GM12878 (cell line): ENCODE measurements around the gene KMT2E. TPM values are rescaled to one million over a fixed set of nuclear protein-coding genes. Genes with fewer than 3 reads are reported as not detected.

ENCODE experiments used
- ATAC-seq: fragments of 200-7000 bp; cut with Tn5 transposase; 3 replicates; pipeline ENCODE4 v1.9.1; 2020; ENCODE audit warnings: mild to moderate bottlenecking, moderate library complexity
- BruUV-seq: library from RNA; stranded (reverse); fragments of 400-500 nt; replicated peaks from 2 replicates; lab custom pipeline; 2021; lab: Mats Ljungman, UMichigan
- CTCF ChIA-PET: fragments of 300-600 bp; sonication (Branson Sonifier 250); formaldehyde crosslinking; extraction: SDS; loops from one replicate; lab custom pipeline; 2021; ENCODE audit warnings: inconsistent platforms; lab: Yijun Ruan, JAX
- POLR2A ChIA-PET: fragments of 350-600 bp; formaldehyde crosslinking; extraction: SDS; loops from one replicate; lab custom pipeline; 2021; ENCODE audit warnings: inconsistent platforms; lab: Charles Lee
- RAD21 ChIA-PET: fragments of 300-600 bp; sonication (Branson Sonifier 250); formaldehyde crosslinking; loops from one replicate; lab custom pipeline; 2023; ENCODE audit warnings: antibody characterized with exemption; ENCODE audit not compliant: unreplicated experiment; lab: Charles Lee
- SMC1A ChIA-PET: fragments of 300-600 bp; sonication (Branson Sonifier 250); formaldehyde crosslinking; loops from one replicate; lab custom pipeline; 2023; ENCODE audit not compliant: unreplicated experiment, uncharacterized antibody; lab: Charles Lee
- DNase-seq: peaks from one replicate; pipeline ENCODE4 v3.0.0-alpha.2; 2011; ENCODE audit warnings: low read depth, low spot score
- FAIRE-seq: peaks from 3 replicates; lab custom pipeline; 2011; peaks lifted over from hg19 to GRCh38; lab: Jason Lieb, UNC
- H2AFZ ChIP-seq: 2 replicates; pipeline ENCODE4 v1.6.0; 2011; ENCODE audit warnings: low read depth, low read length, control low read depth; ENCODE audit not compliant: control insufficient read depth
- H3K27ac ChIP-seq: 2 replicates; pipeline ENCODE4 v1.5.1; 2011; ENCODE audit warnings: control low read depth; ENCODE audit not compliant: control insufficient read depth, insufficient read depth
- H3K27me3 ChIP-seq, 2 experiments: replicated peaks in 1 of 2; 2 replicates each; pipeline versions ENCODE4 v1.6.0 to v1.6.1; 2011; ENCODE audit warnings: low read length in 1 of 2; ENCODE audit not compliant: control insufficient read depth in 2 of 2, insufficient read depth in 2 of 2
- H3K36me3 ChIP-seq, 2 experiments: 2 replicates each; pipeline ENCODE4 v1.5.1; 2011; ENCODE audit warnings: low read length in 1 of 2; ENCODE audit not compliant: control insufficient read depth in 2 of 2, insufficient read depth in 2 of 2
- H3K4me1 ChIP-seq: 2 replicates; pipeline ENCODE4 v1.6.1; 2011; ENCODE audit warnings: mild to moderate bottlenecking, low read length, moderate library complexity, mixed read lengths; ENCODE audit not compliant: control insufficient read depth, insufficient read depth
- H3K4me2 ChIP-seq: 2 replicates; pipeline ENCODE4 v1.6.0; 2011; ENCODE audit warnings: control low read depth; ENCODE audit not compliant: control insufficient read depth, insufficient read depth
- H3K4me3 ChIP-seq: fragments of 200-600 bp; sonication (generic); 2 replicates; pipeline ENCODE4 v1.5.1; 2016
- H3K79me2 ChIP-seq: 2 replicates; pipeline ENCODE4 v1.6.0; 2011; ENCODE audit warnings: low read length; ENCODE audit not compliant: control insufficient read depth, insufficient read depth
- H3K9ac ChIP-seq: 2 replicates; pipeline ENCODE4 v1.8.0; 2011; ENCODE audit warnings: low read length, control low read depth, mixed read lengths; ENCODE audit not compliant: control insufficient read depth, insufficient read depth
- H3K9me3 ChIP-seq: replicated peaks from 3 replicates; pipeline ENCODE4 v1.5.1; 2011; ENCODE audit warnings: mild to moderate bottlenecking, low read length; ENCODE audit not compliant: control insufficient read depth, insufficient read depth
- H4K20me1 ChIP-seq: 2 replicates; pipeline ENCODE4 v1.6.0; 2011; ENCODE audit not compliant: control insufficient read depth, insufficient read depth
- BCL11A ChIP-seq: IDR thresholded peaks from 2 replicates; pipeline ENCODE4 v1.6.1; 2011; ENCODE audit warnings: low read depth, low read length
- CREB1 ChIP-seq: IDR thresholded peaks from 2 replicates; pipeline ENCODE4 v1.6.1; 2012; ENCODE audit warnings: low read depth, mild to moderate bottlenecking, inconsistent platforms
- IKZF1 ChIP-seq: fragments of 450-650 bp; conservative IDR thresholded peaks from 2 replicates; pipeline ENCODE4 v1.6.1; 2017; ENCODE audit warnings: antibody characterized with exemption, mild to moderate bottlenecking
- MEF2A ChIP-seq: IDR thresholded peaks from 2 replicates; pipeline ENCODE4 v1.6.1; 2011; ENCODE audit warnings: low read depth, mild to moderate bottlenecking, low read length, moderate library complexity; ENCODE audit not compliant: insufficient read depth
- MYC ChIP-seq: IDR thresholded peaks from 2 replicates; pipeline ENCODE4 v1.6.1; 2011; ENCODE audit warnings: mild to moderate bottlenecking, low read length, moderate library complexity, inconsistent platforms; ENCODE audit not compliant: insufficient read depth, insufficient replicate concordance, insufficient read length, severe bottlenecking
- NR2F1 ChIP-seq: fragments of 450-650 bp; conservative IDR thresholded peaks from 2 replicates; pipeline ENCODE4 v1.6.1; 2017; ENCODE audit warnings: mild to moderate bottlenecking
- PAX5 ChIP-seq: IDR thresholded peaks from 2 replicates; pipeline ENCODE4 v1.6.1; 2011; ENCODE audit warnings: low read depth, low read length, borderline replicate concordance
- RBBP5 ChIP-seq: fragments of 200-600 bp; sonication (generic); conservative IDR thresholded peaks from 2 replicates; pipeline ENCODE4 v1.6.1; 2016
- RCOR1 ChIP-seq: conservative IDR thresholded peaks from 2 replicates; pipeline ENCODE4 v1.6.1; 2012; ENCODE audit warnings: low read depth, low read length, improper control_type of control experiment
- RUNX3 ChIP-seq: IDR thresholded peaks from 2 replicates; pipeline ENCODE4 v1.6.1; 2012; ENCODE audit warnings: low read length, inconsistent platforms
- SMAD5 ChIP-seq: IDR thresholded peaks from 2 replicates; pipeline ENCODE4 v1.6.1; 2016; ENCODE audit warnings: antibody characterized with exemption, low read depth
- SUPT20H ChIP-seq: IDR thresholded peaks from 2 replicates; pipeline ENCODE4 v1.6.1; 2011; ENCODE audit warnings: low read depth, mild to moderate bottlenecking, low read length, moderate library complexity, borderline replicate concordance; ENCODE audit not compliant: control insufficient read depth
- TAF1 ChIP-seq: IDR thresholded peaks from 2 replicates; pipeline ENCODE4 v1.6.1; 2011; ENCODE audit warnings: mild to moderate bottlenecking, low read depth, low read length, borderline replicate concordance
- WGBS: methylation state at CpG from one replicate; pipeline ENCODE4 v1.1.6; 2016; ENCODE audit warnings: low lambda C conversion rate; ENCODE audit not compliant: insufficient replicate concordance, insufficient coverage; ENCODE audit errors: missing lambda C conversion rate; 5-methylcytosine and 5-hydroxymethylcytosine counted together
- in situ Hi-C: fragments of 300-500 bp; cut with MboI; formaldehyde crosslinking; loops from 9 replicates; pipeline ENCODE4 v1.14.3; 2018; ENCODE audit warnings: mixed read lengths
- intact Hi-C: fragments of 100-400 bp; cut with micrococcal nuclease; formaldehyde crosslinking; loops from one replicate; pipeline ENCODE4 v1.14.2; 2022; ENCODE audit not compliant: unreplicated experiment
- polyA plus RNA-seq, 11 experiments: library from polyadenylated mRNA; depleted of rRNA in 4 of 11; unstranded in 6 of 11; stranded (reverse) in 5 of 11; fragments of >200 nt; fragmentation: Nextera tagmentation in 4 of 11; fragmentation: Illumina TruSeq in 1 of 11; extraction: Ambion mirVana in 4 of 11; extraction: Trizol in 1 of 11; gene quantifications; 1 replicate in 1 of 11; 2 replicates in 10 of 11; pipeline versions ENCODE4 v1.2.1 to v1.2.3, GENCODE V29; 2011 to 2016; ENCODE audit warnings: inconsistent platforms in 2 of 11, missing spikeins in 2 of 11, low read depth in 1 of 11
- total RNA-seq, 4 experiments: library from RNA; depleted of rRNA in 3 of 4; stranded (reverse); fragments of >200 nt in 3 of 4; fragmentation: Illumina TruSeq in 1 of 4; extraction: Trizol in 1 of 4; gene quantifications; 2 replicates each; pipeline versions ENCODE4 v1.2.1 to v1.2.3, GENCODE V29; 2013 to 2021
- TF ChIP-seq, protein P1 (sequence below): IDR thresholded peaks from 2 replicates; pipeline ENCODE4 v1.6.1; 2012; ENCODE audit warnings: low read depth, low read length, improper control_type of control experiment
- TF ChIP-seq, protein P2 (sequence below): IDR thresholded peaks from 2 replicates; pipeline ENCODE4 v1.6.1; 2012; ENCODE audit warnings: low read depth, low read length, improper control_type of control experiment

Gene KMT2E
- total and polyA plus RNA-seq, 10 of the 15 experiments (the other 5 are each of a cell fraction or from before 2014, with no cell fraction given): 13.2 to 68.1 (median 34.1) TPM

DNA sequence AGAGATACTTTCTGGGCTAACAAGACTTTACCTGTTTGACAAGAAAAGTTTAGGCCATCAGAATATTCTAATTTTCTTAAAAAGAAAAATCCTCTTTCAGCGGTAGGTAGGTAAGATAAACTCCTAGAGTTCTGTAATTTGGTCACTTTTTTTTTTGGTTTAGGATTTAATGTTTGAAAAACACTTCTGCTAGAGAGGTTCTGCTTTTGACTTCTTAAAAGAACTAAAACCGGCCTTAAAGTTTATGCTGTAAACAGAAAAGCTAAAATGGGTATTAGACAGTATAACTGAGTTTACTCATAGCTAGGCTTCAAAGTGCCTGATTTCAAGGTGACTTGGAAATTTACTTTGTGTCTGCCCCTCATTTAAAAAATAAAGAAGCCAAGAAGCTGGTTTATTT, 21.7 kb upstream of the KMT2E start (continued):
- TF ChIP-seq, protein P1, sequence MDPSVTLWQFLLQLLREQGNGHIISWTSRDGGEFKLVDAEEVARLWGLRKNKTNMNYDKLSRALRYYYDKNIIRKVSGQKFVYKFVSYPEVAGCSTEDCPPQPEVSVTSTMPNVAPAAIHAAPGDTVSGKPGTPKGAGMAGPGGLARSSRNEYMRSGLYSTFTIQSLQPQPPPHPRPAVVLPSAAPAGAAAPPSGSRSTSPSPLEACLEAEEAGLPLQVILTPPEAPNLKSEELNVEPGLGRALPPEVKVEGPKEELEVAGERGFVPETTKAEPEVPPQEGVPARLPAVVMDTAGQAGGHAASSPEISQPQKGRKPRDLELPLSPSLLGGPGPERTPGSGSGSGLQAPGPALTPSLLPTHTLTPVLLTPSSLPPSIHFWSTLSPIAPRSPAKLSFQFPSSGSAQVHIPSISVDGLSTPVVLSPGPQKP: no peak
- TF ChIP-seq MEF2A (no peak), CREB1 (no peak), BCL11A (no peak)
- TF ChIP-seq, all 136 proteins: peak for 0

DNA sequence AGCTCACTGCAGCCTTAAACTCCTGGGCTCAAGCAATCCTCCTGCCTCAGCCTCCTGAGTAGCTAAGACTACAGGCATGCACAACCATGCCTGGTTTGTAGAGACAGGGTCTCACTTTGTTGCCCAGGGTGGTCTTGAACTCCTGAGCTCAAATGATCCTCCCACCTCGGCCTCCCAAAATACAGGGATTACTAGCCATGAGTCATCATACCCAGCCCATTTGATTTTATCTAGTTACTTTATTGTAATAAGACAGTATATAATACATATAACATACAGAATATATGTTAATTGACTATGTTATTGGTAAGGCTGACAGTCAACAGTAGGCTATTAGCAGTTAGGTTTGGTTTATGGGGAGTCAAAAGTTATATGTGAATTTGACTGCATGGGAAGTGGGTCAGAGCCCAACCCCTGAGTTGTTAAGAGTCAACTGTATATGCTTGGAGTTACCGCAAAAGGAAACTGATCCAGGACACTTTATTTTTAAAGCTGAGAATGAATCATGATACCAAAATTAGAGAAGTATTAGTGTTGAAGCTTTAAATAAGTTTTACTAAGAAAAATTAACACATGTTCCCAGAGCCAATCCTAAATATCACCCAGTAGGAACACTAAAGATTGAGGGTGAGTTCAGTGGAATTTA, 20.7 kb upstream of the KMT2E start:
- no TSS peak for BruUV-seq
- ATAC-seq (no peak), DNase-seq (no peak), FAIRE-seq (no peak)
- intact Hi-C loops (no loop called here), in situ Hi-C loops (no loop called here)
- Histone ChIP-seq H3K36me3 (peaks cover 0 to 20% of the 10 kb centered on the region in 2 experiments; a peak in 2 of 4 replicates), H3K27me3 (no peaks in the 10 kb centered on the region), H3K79me2 (peaks cover 75% of the 10 kb centered on the region), H3K9me3 (no peaks in the 10 kb centered on the region), H3K4me1 (no peaks in the 10 kb centered on the region), H3K4me3 (no peak overlapping the region), H2AFZ (no peak overlapping the region), H4K20me1 (no peaks in the 10 kb centered on the region; the same call in 1 of the 2 replicates), H3K4me2 (no peak overlapping the region), H3K27ac (no peak overlapping the region), H3K9ac (no peak overlapping the region)
- RAD21 ChIA-PET: interaction anchor here (1.5 kb wide), 1 partner anchor 17 kb away, joined by 3 read pairs; no protein-coding TSS in a partner anchor
- WGBS: 47% methylated on average over 2 of the region's 2 CpGs
- POLR2A ChIA-PET: interaction anchor here (1.6 kb wide), 1 partner anchor 23 kb away, joined by 5 read pairs; no protein-coding TSS in a partner anchor
- no peak for TF ChIP-seq TAF1
- TF ChIP-seq PAX5: no peak
- TF ChIP-seq, protein P2, sequence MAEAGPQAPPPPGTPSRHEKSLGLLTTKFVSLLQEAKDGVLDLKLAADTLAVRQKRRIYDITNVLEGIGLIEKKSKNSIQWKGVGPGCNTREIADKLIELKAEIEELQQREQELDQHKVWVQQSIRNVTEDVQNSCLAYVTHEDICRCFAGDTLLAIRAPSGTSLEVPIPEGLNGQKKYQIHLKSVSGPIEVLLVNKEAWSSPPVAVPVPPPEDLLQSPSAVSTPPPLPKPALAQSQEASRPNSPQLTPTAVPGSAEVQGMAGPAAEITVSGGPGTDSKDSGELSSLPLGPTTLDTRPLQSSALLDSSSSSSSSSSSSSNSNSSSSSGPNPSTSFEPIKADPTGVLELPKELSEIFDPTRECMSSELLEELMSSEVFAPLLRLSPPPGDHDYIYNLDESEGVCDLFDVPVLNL: no peak
- TF ChIP-seq NR2F1: no peak
- no peak for TF ChIP-seq SMAD5
- no peak for TF ChIP-seq RBBP5
- no peak for TF ChIP-seq MYC
- TF ChIP-seq IKZF1: no peak
- no peak for TF ChIP-seq RCOR1
- TF ChIP-seq SUPT20H: no peak
- TF ChIP-seq RUNX3: no peak
- SMC1A ChIA-PET: interaction anchor here (0.5 to 15.6 kb wide), 7 partner anchors 10 to 97 kb away, joined by 3 to 270 read pairs (median 3); partner anchors contain the start of gene KMT2E
- CTCF ChIA-PET: interaction anchor here (2.2 kb wide), 1 partner anchor 10 kb away, joined by 5 read pairs; no protein-coding TSS in a partner anchor
